Epithelial cell of esophagus (primary cell): ENCODE measurements around the gene IFI27.
"Not testable (repeated sequence)": the region's sequence is repeated elsewhere in the genome, so short reads cannot be mapped to it uniquely, and the experiment has no call there.

Source experiments
- DNase-seq: peaks from one replicate; pipeline ENCODE4 v3.0.0; 2010; ENCODE audit warnings: low read depth
- H3K4me3 ChIP-seq: 2 replicates; pipeline ENCODE4 v1.5.1; 2011; ENCODE audit warnings: mild to moderate bottlenecking, low read length, control low read depth
- TF ChIP-seq, protein P1 (sequence below): IDR thresholded peaks from 2 replicates; pipeline ENCODE4 v1.5.1; 2011; ENCODE audit warnings: low read depth, mild to moderate bottlenecking, low read length, control low read depth, inconsistent platforms; ENCODE audit not compliant: insufficient read depth; ENCODE audit errors: missing control alignments

IFI27 gene

DNA sequence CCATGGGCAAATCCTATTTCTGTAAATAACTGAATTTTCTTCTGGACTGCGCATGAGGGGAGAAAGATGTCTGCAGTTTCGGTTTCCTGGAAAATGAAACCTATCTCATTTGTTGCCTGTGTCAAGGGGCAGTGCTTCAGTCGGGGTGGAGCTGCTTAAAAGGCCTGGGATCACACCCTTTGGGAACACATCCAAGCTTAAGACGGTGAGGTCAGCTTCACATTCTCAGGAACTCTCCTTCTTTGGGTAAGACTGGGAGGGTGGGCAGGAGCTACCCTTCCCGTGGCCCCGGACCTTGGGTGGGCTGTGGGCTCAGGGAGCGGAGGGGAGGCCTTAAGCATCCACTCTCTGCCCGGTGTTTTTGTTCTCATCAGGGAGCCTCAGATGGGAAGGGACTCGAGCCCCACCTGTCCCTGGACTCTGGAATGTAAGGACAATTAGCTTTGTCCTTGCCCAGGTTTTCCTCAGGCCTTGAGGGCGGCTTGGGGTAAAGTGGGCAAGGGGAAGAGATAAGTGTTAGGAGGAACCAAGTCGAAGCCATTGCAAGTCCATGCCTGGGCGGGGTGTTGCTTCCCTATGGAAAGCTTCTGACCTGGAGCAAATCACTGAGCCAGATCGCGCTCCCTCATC lies at the start of gene IFI27:
TSS of gene IFI27 (plus strand) at position 185 of the 630 bp plus-strand sequence.
- DNase-seq: peak; percentile 32
- TF ChIP-seq, protein P1, sequence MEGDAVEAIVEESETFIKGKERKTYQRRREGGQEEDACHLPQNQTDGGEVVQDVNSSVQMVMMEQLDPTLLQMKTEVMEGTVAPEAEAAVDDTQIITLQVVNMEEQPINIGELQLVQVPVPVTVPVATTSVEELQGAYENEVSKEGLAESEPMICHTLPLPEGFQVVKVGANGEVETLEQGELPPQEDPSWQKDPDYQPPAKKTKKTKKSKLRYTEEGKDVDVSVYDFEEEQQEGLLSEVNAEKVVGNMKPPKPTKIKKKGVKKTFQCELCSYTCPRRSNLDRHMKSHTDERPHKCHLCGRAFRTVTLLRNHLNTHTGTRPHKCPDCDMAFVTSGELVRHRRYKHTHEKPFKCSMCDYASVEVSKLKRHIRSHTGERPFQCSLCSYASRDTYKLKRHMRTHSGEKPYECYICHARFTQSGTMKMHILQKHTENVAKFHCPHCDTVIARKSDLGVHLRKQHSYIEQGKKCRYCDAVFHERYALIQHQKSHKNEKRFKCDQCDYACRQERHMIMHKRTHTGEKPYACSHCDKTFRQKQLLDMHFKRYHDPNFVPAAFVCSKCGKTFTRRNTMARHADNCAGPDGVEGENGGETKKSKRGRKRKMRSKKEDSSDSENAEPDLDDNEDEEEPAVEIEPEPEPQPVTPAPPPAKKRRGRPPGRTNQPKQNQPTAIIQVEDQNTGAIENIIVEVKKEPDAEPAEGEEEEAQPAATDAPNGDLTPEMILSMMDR: no peak
- H3K4me3 ChIP-seq: no peak within 1 kb of the TSS

DNA sequence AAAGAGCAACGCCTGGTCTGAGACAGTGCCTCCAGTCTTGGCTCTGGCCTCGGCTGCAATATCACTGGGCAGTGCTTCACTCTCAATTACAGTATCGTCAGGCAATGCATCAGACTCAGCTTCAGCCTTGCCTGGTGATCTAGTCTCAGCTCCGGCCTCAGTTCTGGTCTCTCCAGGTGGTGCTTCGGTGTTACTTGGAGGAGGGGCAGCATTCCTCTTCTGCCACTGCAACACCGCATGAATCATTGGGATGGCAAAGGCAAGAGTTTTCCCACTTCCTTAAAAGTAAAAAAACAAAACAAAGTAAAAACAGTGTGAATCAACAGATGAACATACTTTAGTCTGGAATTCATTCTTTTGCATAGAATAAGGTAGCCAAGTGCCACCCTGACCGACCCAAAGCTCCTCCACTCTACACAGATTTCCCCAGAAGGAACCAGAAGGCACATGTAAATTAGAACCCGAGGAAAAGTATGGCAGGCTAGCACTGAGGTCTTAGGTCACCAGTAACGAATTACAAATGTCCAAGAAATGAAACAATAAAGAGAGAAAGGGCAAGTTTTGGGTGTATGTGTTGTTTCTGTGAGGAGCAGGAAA lies 48.1 kb upstream of the IFI27 start:
- peak; percentile 93 for DNase-seq
- no peak overlapping the region for H3K4me3 ChIP-seq
- TF ChIP-seq, protein P1: no peak

DNA sequence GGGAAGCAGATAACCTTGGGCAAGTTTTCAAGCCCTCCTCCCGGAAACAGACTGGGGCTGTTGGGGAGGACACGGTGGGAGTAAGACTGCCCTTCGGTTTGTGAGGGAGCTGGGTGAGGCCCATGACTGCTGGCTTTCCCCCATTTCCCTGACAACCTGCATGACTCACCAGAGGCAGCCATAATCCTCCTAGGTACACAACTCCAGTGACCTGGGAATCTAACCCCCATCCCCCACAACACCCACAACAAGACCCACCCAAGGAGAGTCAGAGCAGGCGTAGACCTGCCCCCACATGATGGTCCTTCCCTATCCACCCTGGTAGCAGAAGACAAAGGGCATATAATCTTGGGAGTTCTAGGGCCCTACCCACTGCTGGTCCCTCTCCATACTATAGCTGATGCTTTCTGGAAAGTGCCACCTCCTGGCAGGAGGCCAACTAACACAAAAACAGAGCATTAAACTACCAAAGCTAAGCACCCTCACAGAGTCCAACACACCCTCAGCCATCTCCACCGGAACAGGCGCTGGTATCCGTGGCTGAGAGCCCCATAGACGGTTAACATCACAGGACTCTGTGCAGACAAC lies 44.4 kb upstream of the IFI27 start:
- peak; percentile 74 for DNase-seq
- no peak overlapping the region for H3K4me3 ChIP-seq
- TF ChIP-seq, protein P1: no peak

DNA sequence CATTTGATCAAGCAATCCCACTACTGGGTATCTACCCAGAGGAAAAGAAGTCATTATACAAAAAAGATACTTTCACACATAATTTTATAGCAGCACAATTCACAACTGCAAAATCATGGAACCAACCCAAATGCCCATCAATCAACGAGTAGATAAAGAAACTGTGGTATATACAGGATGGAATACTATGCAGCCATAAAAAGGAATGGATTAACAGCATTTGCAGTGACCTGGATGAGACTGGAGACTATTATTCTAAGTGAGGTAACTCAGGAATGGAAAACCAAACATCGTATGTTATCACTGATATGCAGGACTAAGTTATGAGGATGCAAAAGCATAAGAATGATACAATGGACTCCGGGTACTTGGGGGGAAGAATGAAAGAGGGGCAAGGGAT lies 38.5 kb upstream of the IFI27 start:
- DNase-seq: not testable (repeated sequence)

DNA sequence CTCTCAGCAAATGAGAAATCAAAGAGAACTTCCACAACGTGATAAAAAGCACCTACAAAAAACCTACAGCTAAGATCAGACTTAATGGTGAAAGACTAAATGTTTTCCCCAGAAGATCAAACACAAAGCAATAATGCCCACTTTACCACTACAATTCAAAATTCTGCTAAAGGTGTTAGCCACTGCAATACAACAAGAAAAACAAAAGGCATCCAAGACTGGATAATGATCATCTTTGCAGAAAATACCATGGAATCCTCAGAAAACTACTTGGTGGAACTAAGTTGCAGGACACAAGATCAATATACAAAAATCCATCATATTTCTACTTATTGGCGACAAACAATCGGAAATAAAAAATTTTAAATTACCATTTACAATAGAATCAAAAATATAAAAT lies 36.0 kb upstream of the IFI27 start:
- no peak overlapping the region for H3K4me3 ChIP-seq
- TF ChIP-seq, protein P1: no peak
- DNase-seq: no peak

More for the DNA sequence above, 38.5 kb upstream of the IFI27 start:
- not testable (repeated sequence) for H3K4me3 ChIP-seq

DNA sequence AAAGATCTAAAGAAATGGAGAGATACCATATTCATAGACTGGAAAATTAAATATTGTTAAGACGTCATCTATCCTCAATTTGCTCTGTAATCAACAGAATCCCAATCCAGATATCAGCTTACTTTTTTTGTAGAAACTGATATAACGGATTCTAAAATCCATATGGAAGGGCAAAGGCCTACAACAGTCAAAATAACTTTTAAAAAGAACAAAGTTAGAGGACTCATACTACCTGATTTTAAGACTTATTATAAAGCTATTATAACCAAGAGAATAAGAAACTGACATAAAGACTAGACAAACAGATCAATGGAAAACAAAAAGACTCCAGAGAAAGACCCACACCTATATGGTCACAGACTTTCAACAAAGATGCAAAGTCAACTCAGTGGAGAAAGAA lies 35.5 kb upstream of the IFI27 start:
- TF ChIP-seq, protein P1: no peak

DNA sequence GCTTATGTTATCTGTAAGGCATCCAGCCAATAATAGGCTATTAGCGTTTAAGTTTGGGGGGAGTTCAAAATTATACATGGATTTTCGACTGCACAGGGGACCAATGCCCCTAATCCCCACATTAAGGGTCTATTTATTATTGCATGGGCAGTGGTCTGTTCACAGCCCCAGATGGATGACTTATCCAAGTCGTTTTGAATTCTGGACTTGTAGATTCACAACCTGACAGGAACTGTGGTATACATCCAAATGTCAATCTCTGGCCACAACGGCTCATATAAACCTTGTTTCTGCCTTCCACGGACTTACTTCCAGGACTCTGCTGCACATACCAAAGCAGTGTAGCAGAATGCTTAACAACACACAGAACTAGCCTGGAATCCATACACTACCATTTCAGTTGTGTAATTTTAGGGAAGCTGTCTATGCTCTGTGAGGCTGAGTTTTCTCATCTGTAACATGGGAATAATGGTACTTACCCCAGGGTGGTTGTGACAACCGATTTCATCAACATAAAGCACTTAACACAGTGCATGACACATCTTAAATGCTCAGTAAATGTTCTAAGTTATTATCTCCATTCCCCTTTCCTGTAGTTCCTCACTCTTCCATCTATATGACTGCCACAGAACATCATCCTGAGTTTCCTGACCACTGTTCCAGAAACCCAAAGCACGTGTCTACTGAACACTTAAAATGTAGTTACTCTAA lies 33.3 kb upstream of the IFI27 start:
- no peak overlapping the region for H3K4me3 ChIP-seq
- no peak for DNase-seq
- TF ChIP-seq, protein P1: no peak

More for the DNA sequence above, 35.5 kb upstream of the IFI27 start:
- no peak overlapping the region for H3K4me3 ChIP-seq
- DNase-seq: no peak
